ENCODE data around the gene NIPAL1. TPM values are rescaled to one million over a fixed set of nuclear protein-coding genes. Genes with fewer than 3 reads are reported as not detected.

The NIPAL1 gene
- total and polyA plus RNA-seq, 2 donors (not counting 3 experiments of a cell fraction or from before 2014, with no cell fraction given) = 0.36 to 1.7 TPM

DNA sequence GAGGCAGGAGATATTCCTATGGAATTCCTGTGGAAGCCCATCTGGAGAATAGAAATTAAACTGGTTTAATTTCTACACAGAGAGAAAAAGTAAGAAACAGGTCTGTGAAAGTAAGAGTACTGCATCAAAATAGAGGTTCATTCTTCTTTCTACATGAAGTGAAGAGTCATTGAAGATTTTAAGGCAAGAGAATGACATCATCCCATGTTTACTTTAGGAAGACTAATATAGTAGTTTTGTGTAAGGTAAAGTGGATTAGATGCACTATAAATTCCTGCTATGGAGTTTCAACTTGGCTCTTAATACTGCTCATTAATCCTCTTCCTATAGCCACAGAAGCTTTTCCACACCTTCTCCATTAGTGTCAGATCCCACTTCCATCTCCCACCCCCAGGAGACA lies 47.7 kb upstream of the NIPAL1 start:
- BruUV-seq (replicated peaks) = no TSS peak
- no peaks in the 10 kb centered on the region for H3K4me1 ChIP-seq (ENCODE audit: control insufficient read depth, extremely low read depth, insufficient read depth, low read length)
- dilution Hi-C loops (cut with MboI; ENCODE audit: extremely low pct_ligation_motif_present, low sequenced_read_pairs) = no loop called here
- no peak for DNase-seq (ENCODE audit: low read depth, low spot score)
- H3K27me3 ChIP-seq (ENCODE audit: control insufficient read depth in 2 of 2, insufficient read depth in 2 of 2, low read length in 2 of 2) = no peaks in the 10 kb centered on the region
- intact Hi-C loops (cut with micrococcal nuclease) = no loop called here
- no peak overlapping the region for H3K27ac ChIP-seq (ENCODE audit: insufficient read depth, low read depth, low read length)
- no peak overlapping the region for H3K4me2 ChIP-seq (ENCODE audit: insufficient read depth, low read length)
- POLR2A ChIA-PET = no interaction called here
- CTCF ChIA-PET = no interaction called here
- no peaks in the 10 kb centered on the region for H3K36me3 ChIP-seq (ENCODE audit: control insufficient read depth in 2 of 2, extremely low read depth in 1 of 2, insufficient read depth in 2 of 2, low read length in 2 of 2)
- TF ChIP-seq POLR2A (IDR thresholded peaks at IDR 0.05; ENCODE audit: low read depth, low read length) (no peak), GATA2 (IDR thresholded peaks at IDR 0.05; ENCODE audit: insufficient read depth, insufficient read length, low read depth, low read length) (no peak), MYC (IDR thresholded peaks at IDR 0.05; ENCODE audit: low read depth, low read length) (no peak), FOS (IDR thresholded peaks at IDR 0.05; ENCODE audit: borderline replicate concordance, insufficient read depth, low read length) (no peak), EZH2 (IDR thresholded peaks at IDR 0.05; ENCODE audit: borderline replicate concordance, low read depth, low read length, severe bottlenecking) (no peak), JUN (IDR thresholded peaks at IDR 0.05; ENCODE audit: borderline replicate concordance, insufficient read depth, insufficient read length, low read depth) (no peak)
- TF ChIP-seq, protein P1, sequence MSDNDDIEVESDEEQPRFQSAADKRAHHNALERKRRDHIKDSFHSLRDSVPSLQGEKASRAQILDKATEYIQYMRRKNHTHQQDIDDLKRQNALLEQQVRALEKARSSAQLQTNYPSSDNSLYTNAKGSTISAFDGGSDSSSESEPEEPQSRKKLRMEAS (IDR thresholded peaks at IDR 0.05; ENCODE audit: insufficient read depth, insufficient read length) = no peak
- TF ChIP-seq, protein P2, sequence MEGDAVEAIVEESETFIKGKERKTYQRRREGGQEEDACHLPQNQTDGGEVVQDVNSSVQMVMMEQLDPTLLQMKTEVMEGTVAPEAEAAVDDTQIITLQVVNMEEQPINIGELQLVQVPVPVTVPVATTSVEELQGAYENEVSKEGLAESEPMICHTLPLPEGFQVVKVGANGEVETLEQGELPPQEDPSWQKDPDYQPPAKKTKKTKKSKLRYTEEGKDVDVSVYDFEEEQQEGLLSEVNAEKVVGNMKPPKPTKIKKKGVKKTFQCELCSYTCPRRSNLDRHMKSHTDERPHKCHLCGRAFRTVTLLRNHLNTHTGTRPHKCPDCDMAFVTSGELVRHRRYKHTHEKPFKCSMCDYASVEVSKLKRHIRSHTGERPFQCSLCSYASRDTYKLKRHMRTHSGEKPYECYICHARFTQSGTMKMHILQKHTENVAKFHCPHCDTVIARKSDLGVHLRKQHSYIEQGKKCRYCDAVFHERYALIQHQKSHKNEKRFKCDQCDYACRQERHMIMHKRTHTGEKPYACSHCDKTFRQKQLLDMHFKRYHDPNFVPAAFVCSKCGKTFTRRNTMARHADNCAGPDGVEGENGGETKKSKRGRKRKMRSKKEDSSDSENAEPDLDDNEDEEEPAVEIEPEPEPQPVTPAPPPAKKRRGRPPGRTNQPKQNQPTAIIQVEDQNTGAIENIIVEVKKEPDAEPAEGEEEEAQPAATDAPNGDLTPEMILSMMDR (IDR thresholded peaks at IDR 0.05; ENCODE audit: extremely low read depth in 1 of 2, insufficient read depth in 1 of 2, low read depth in 1 of 2, low read length in 2 of 2) = no peak
- no peaks in the 10 kb centered on the region for H3K79me2 ChIP-seq (ENCODE audit: control insufficient read depth, insufficient read depth, low read length)
- no peak overlapping the region for H3K4me3 ChIP-seq (replicated peaks in 1 of 3; ENCODE audit: insufficient read depth in 1 of 3, low read depth in 1 of 3, low read length in 3 of 3)
- no peak overlapping the region for H3K9ac ChIP-seq (replicated peaks; ENCODE audit: extremely low read depth, insufficient read depth, low read length)
- H2AFZ ChIP-seq (ENCODE audit: low read depth, low read length) = no peak overlapping the region
- no peaks in the 10 kb centered on the region for H3K9me3 ChIP-seq (replicated peaks; ENCODE audit: control insufficient read depth, insufficient read depth, low read length)
- no peaks in the 10 kb centered on the region for H3K9me1 ChIP-seq (replicated peaks; ENCODE audit: control insufficient read depth, extremely low read depth, insufficient read depth, low read length)
- H4K20me1 ChIP-seq (replicated peaks; ENCODE audit: control insufficient read depth, extremely low read depth, insufficient read depth, low read length) = no peaks in the 10 kb centered on the region
- FAIRE-seq = no peak
